Superior temporal gyrus (tissue), 1 donor: ENCODE data around the gene TOR3A.
A peak's percentile ranks its signal among the peaks of the same experiment; 100 is the strongest.

ENCODE experiments used
- DNase-seq: peaks from one replicate; pipeline ENCODE4 v3.0.0-alpha.2; 2016; ENCODE audit errors: extremely low spot score

Gene TOR3A

GRCh38 chr1:179066471-179066870 lies 15.4 kb upstream of the TOR3A start:
- DNase-seq: no peak

- no peak for DNase-seq
These were observed 4.5 kb upstream of the TOR3A start for GRCh38 chr1:179077396-179077795.

GRCh38 chr1:179079113-179079761 lies 2.6 kb upstream of the TOR3A start:
- DNase-seq: peak; percentile 90

GRCh38 chr1:179080866-179081686 lies 794 bp upstream of the TOR3A start:
- DNase-seq: no peak

- peak; percentile 25 for DNase-seq
These were observed 596 bp downstream of the TOR3A start for GRCh38 chr1:179082333-179082998.

- DNase-seq: no peak
These were observed 1.1 kb downstream of the TOR3A start for GRCh38 chr1:179082999-179083335.

GRCh38 chr1:179083533-179083932 lies 1.7 kb downstream of the TOR3A start:
- DNase-seq: no peak

- DNase-seq: no peak
These were observed 5.8 kb downstream of the TOR3A start for GRCh38 chr1:179087665-179088064.

GRCh38 chr1:179089827-179090482 lies 8.1 kb downstream of the TOR3A start:
- DNase-seq: no peak

GRCh38 chr1:179090522-179090921 lies 8.7 kb downstream of the TOR3A start:
- DNase-seq: no peak

- DNase-seq: no peak
These were observed 9.1 kb downstream of the TOR3A start for GRCh38 chr1:179090923-179091322.

GRCh38 chr1:179091691-179092165 lies 9.9 kb downstream of the TOR3A start:
- no peak for DNase-seq

- DNase-seq: no peak
These were observed 11.1 kb downstream of the TOR3A start for GRCh38 chr1:179092896-179093461.

- no peak for DNase-seq
These were observed 12.9 kb downstream of the TOR3A start for GRCh38 chr1:179094818-179095217.

GRCh38 chr1:179095377-179095776 lies 13.5 kb downstream of the TOR3A start:
- no peak for DNase-seq

GRCh38 chr1:179095924-179096323 lies 14.1 kb downstream of the TOR3A start:
- no peak for DNase-seq

GRCh38 chr1:179099891-179100290 lies 18.0 kb downstream of the TOR3A start:
- DNase-seq: no peak

GRCh38 chr1:179101566-179101965 lies 19.7 kb downstream of the TOR3A start:
- no peak for DNase-seq

- no peak for DNase-seq
These were observed 22.1 kb downstream of the TOR3A start for GRCh38 chr1:179103999-179104398.

GRCh38 chr1:179104611-179105250 lies 22.9 kb downstream of the TOR3A start:
- no peak for DNase-seq

GRCh38 chr1:179105393-179105792 lies 23.5 kb downstream of the TOR3A start:
- no peak for DNase-seq
